HepG2 (cell line): ENCODE measurements around the gene SULT2A1. TPM values are rescaled to one million over a fixed set of nuclear protein-coding genes. Genes with fewer than 3 reads are reported as not detected.
A peak's percentile ranks its signal among the peaks of the same experiment; 100 is the strongest.

Experiments
- DMTF1 ChIP-seq: sonication (generic); formaldehyde crosslinking; IDR thresholded peaks from 2 replicates; pipeline ENCODE4 v1.4.0; 2020; ENCODE audit warnings: mild to moderate bottlenecking, missing genetic modification reagents
- FOXA1 ChIP-seq, 2 experiments: fragments of 450-650 bp in 1 of 2; sonication (generic) in 1 of 2; formaldehyde crosslinking in 1 of 2; IDR thresholded peaks; 2 replicates each; pipeline versions ENCODE4 v1.4.0 to v1.6.1; 2016 to 2020; ENCODE audit warnings: missing genetic modification reagents in 1 of 2
- HNF1B ChIP-seq: sonication (generic); formaldehyde crosslinking; IDR thresholded peaks from 2 replicates; pipeline ENCODE4 v1.5.1; 2020; ENCODE audit warnings: mild to moderate bottlenecking, moderate library complexity, missing genetic modification reagents
- LCORL ChIP-seq, 2 experiments: fragments of 450-650 bp in 1 of 2; sonication (generic) in 1 of 2; formaldehyde crosslinking in 1 of 2; IDR thresholded peaks; 2 replicates each; pipeline versions ENCODE4 v1.5.0 to v1.6.1; 2017 to 2020; ENCODE audit warnings: antibody characterized with exemption in 1 of 2, missing genetic modification reagents in 1 of 2
- RBM22 ChIP-seq: fragments of 200-400 bp; formaldehyde crosslinking; optimal IDR thresholded peaks from 2 replicates; pipeline ENCODE3; 2017; ENCODE audit warnings: mild to moderate bottlenecking, low read length, moderate library complexity
- TAF1 ChIP-seq: sonication (generic); formaldehyde crosslinking; IDR thresholded peaks from 2 replicates; pipeline ENCODE4 v1.4.0; 2020; ENCODE audit warnings: missing genetic modification reagents
- TEF ChIP-seq: sonication (generic); formaldehyde crosslinking; IDR thresholded peaks from 2 replicates; pipeline ENCODE4 v1.5.0; 2020; ENCODE audit warnings: missing genetic modification reagents
- TFDP2 ChIP-seq: sonication (generic); formaldehyde crosslinking; IDR thresholded peaks from 2 replicates; pipeline ENCODE4 v1.4.0; 2020; ENCODE audit warnings: missing genetic modification reagents
- WIZ ChIP-seq: sonication (generic); formaldehyde crosslinking; IDR thresholded peaks from 2 replicates; pipeline ENCODE4 v1.5.1; 2020; ENCODE audit warnings: mild to moderate bottlenecking, missing genetic modification reagents
- ZBTB39 ChIP-seq: sonication (generic); formaldehyde crosslinking; IDR thresholded peaks from 2 replicates; pipeline ENCODE4 v1.5.0; 2020; ENCODE audit warnings: missing genetic modification reagents
- ZBTB46 ChIP-seq: sonication (generic); formaldehyde crosslinking; IDR thresholded peaks from 2 replicates; pipeline ENCODE4 v1.4.0; 2020; ENCODE audit warnings: mild to moderate bottlenecking, missing genetic modification reagents, borderline replicate concordance
- ZEB1 ChIP-seq: IDR thresholded peaks from 2 replicates; pipeline ENCODE4 v1.6.1; 2012; ENCODE audit warnings: mild to moderate bottlenecking, low read depth, inconsistent platforms; ENCODE audit not compliant: insufficient replicate concordance
- ZFAT ChIP-seq: sonication (generic); formaldehyde crosslinking; conservative IDR thresholded peaks from 2 replicates; pipeline ENCODE4 v1.8.1; 2023; ENCODE audit warnings: missing genetic modification reagents, inconsistent platforms
- ZNF20 ChIP-seq: sonication (generic); formaldehyde crosslinking; IDR thresholded peaks from 2 replicates; pipeline ENCODE4 v1.4.0; 2020; ENCODE audit warnings: mild to moderate bottlenecking, moderate library complexity, missing genetic modification reagents
- ZNF292 ChIP-seq: sonication (generic); formaldehyde crosslinking; IDR thresholded peaks from 2 replicates; pipeline ENCODE4 v1.8.1; 2022; ENCODE audit warnings: mild to moderate bottlenecking, low read depth, missing genetic modification reagents, borderline replicate concordance
- ZNF432 ChIP-seq: sonication (generic); formaldehyde crosslinking; IDR thresholded peaks from 2 replicates; pipeline ENCODE4 v1.5.0; 2020; ENCODE audit warnings: missing genetic modification reagents, mild to moderate bottlenecking, borderline replicate concordance
- ZNF546 ChIP-seq: sonication (generic); formaldehyde crosslinking; conservative IDR thresholded peaks from 2 replicates; pipeline ENCODE4 v1.8.1; 2023; ENCODE audit warnings: mild to moderate bottlenecking, missing genetic modification reagents
- ZNF615 ChIP-seq: sonication (generic); formaldehyde crosslinking; IDR thresholded peaks from 2 replicates; pipeline ENCODE4 v1.5.0; 2020; ENCODE audit warnings: mild to moderate bottlenecking, missing genetic modification reagents, borderline replicate concordance
- polyA plus RNA-seq, 8 experiments: library from polyadenylated mRNA; depleted of rRNA in 3 of 8; stranded (reverse) in 7 of 8; unstranded in 1 of 8; fragments of >200 nt; fragmentation: Illumina TruSeq in 4 of 8; extraction: Trizol in 4 of 8; gene quantifications; 2 replicates each; pipeline versions ENCODE4 v1.2.1 to v1.2.3, GENCODE V29; 2011 to 2016; ENCODE audit warnings: low read depth in 4 of 8, missing spikeins in 1 of 8, mixed read lengths in 1 of 8; ENCODE audit not compliant: insufficient read depth in 1 of 8
- total RNA-seq, 5 experiments: library from RNA; depleted of rRNA; stranded (reverse); fragments of >200 nt; fragmentation: Illumina TruSeq; extraction: Trizol; gene quantifications; 2 replicates each; pipeline ENCODE4 v1.2.3, GENCODE V29; 2016; ENCODE audit warnings: low read depth in 1 of 5

SULT2A1 gene
- total and polyA plus RNA-seq, 2 of the 13 experiments (the other 11 are each of a cell fraction or from before 2014, with no cell fraction given) = 137 to 193 TPM

GRCh38 chr19:47891923-47892666, 6.0 kb upstream of the SULT2A1 start (continued):
- TF ChIP-seq DMTF1 (CRISPR knock-in tag) (no peak), HNF1B (CRISPR knock-in tag) (no peak), ZNF20 (CRISPR knock-in tag) (no peak), TFDP2 (CRISPR knock-in tag) (peak; percentile 32; the same call in 1 of the 2 replicates), TEF (CRISPR knock-in tag) (no peak), ZNF615 (CRISPR knock-in tag) (no peak), ZEB1 (peak; percentile 62), ZNF292 (CRISPR knock-in tag) (peak; percentile 67; the same call in 1 of the 2 replicates), ZBTB46 (CRISPR knock-in tag) (no peak), WIZ (CRISPR knock-in tag) (no peak), ZNF546 (CRISPR knock-in tag) (no peak), TAF1 (peak; percentile 73; the same call in 1 of the 2 replicates), ZFAT (CRISPR knock-in tag) (no peak), FOXA1 (IDR thresholded peaks at IDR 0.05) (no peak), FOXA1 (CRISPR knock-in tag; IDR thresholded peaks at IDR 0.05) (peak; percentile 70), LCORL (IDR thresholded peaks at IDR 0.05) (peak; percentile 4; the same call in 1 of the 2 replicates), LCORL (CRISPR knock-in tag; IDR thresholded peaks at IDR 0.05) (no peak), ZBTB39 (CRISPR knock-in tag) (no peak; the same call in 1 of the 2 replicates), RBM22 (no peak), ZNF432 (CRISPR knock-in tag) (no peak)
